Activated T-cell treated with anti-CD3 and anti-CD28 coated beads for 4 hours (primary cell): Measurements from ENCODE around the gene AP1G2.
"Not testable (repeated sequence)": the region's sequence is repeated elsewhere in the genome, so short reads cannot be mapped to it uniquely, and the experiment has no call there.

Experiments
- DNase-seq: peaks from one replicate; pipeline ENCODE4 v3.0.0-alpha.2; 2020

AP1G2 gene

DNA sequence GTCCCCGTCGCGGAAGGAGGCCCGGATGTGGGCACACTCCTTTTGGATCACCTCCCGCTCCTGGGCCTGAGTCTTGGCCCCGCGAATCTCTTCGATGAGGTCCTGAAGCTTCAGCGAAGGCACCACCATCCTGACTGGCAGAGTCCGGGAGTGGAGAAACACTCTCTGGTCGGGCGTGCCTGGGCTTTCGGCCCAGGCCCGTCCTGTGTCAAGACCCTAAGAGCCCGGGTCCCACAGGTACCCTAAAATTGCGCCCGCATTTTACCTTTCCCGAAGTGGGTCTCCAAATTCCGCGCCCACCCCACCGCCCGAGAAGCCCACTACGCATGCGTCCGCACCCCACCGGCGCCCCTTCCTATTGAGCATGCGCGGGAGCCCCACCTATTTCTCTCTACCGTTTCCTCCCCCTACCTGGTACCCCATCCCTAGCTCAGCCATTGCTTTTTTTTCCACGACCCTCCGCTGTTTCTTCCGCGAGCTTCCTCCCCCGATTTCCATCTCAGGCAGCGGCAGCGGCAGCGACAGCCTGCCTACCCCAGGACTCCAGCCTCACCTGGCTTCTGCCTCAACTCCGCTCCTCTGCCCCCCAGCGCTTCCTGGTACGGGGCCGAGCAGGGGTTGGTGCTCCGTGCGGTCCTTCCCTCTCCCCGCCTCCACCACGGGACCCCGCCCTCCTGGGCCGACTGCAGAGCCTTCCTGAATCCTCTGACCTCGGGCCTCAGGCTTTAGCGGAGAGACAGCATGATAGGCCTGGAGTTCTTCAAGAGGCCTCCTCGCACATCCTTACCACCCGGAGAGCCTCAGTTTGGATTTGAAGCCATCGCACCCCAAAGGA lies at the start of gene AP1G2:
Gene AP1G2 (minus strand): TSS at position 606 of the 835 bp plus-strand sequence. CDS start 477 bp downstream, at position 129.
- DNase-seq = peak; percentile 76

DNA sequence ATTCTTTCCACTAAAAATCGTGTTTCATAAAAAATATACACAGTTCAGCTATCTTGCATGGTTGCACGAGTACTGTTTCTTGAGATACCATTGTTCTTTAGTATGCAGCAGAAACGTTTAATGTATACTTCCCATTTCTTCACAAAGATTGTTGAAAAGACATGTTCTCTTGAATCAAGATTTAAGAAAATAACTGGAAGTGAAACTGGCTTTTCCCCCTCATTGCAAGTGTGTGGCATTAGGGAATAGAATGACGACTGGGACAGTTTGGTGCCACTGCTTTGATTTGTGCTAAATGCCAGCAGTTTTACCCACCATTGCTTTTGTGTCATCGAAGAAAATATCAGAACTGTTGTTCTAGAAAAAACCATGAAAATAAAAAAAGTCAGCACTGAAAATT lies 48.3 kb upstream of the AP1G2 start:
- DNase-seq = no peak

GRCh38 chr14:23614395-23614828 lies 46.8 kb upstream of the AP1G2 start:
- DNase-seq = no peak

DNA sequence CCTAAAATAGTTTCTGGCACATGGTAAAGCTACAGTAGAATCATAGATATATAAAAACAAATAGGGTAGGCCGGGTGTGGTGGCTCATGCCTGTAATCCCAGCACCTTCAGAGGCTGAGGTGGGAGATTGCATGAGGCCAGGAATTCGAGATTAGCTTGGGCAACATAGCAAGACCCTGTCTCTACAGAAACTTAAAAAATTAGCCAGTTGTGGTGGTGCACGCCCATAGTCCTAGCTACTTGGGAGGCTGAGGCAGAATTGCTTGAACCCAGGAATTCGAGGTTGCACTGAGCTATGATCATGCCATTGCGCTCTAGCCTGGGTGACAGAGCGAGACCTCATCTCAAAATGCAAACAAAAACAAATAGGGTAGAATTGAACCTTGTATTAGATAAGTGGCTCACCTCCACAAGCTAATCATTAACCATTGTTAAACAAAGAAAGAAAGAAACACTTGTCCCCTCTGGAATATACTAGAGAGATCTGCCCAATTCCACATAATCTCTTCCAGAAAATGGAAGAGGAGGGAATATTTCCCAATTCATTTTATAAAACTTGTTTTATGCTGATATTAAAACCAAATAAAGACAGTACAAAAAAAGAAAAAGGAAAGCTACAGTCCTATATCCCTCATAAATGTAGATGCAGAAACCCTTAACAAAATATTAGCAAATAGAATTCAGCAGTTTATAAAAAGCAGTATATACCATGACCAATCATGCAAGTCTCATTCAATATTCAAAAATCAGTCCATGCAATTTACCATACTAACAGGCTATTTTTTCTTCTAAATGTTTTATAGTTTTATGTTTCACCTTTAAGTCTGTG lies 45.9 kb upstream of the AP1G2 start:
- no peak for DNase-seq

- no peak for DNase-seq
These were observed 45.2 kb upstream of the AP1G2 start for GRCh38 chr14:23612802-23613201.

GRCh38 chr14:23612354-23612732 lies 44.8 kb upstream of the AP1G2 start:
- no peak for DNase-seq

DNA sequence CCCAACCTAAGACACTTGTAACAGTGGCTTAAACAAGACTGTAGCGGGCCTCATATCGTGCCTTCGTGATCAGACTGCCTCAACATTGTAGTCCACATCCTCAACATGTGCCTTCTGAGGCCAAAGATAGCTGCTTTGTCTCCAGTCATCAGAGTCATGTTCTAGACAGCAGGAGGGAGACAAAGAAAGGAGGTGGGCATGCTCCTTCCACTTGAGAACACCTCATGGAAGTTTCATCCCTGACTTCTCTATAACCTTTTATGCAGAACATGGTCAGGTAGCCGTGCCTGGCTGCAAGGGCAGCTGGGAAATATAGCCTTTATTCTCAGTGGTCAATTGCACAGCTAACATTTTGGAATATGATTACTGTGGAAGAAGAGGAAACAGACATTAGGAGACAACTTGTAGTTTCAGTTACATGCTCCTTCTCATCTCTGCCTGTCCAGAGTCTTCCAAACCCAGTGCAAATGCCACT lies 43.3 kb upstream of the AP1G2 start:
- no peak for DNase-seq

- DNase-seq = no peak
These were observed 42.7 kb upstream of the AP1G2 start for GRCh38 chr14:23610090-23610814.

GRCh38 chr14:23609411-23610089 lies 42.0 kb upstream of the AP1G2 start:
- DNase-seq = not testable (repeated sequence)

- DNase-seq = no peak
These were observed 41.4 kb upstream of the AP1G2 start for GRCh38 chr14:23609001-23609400.

DNA sequence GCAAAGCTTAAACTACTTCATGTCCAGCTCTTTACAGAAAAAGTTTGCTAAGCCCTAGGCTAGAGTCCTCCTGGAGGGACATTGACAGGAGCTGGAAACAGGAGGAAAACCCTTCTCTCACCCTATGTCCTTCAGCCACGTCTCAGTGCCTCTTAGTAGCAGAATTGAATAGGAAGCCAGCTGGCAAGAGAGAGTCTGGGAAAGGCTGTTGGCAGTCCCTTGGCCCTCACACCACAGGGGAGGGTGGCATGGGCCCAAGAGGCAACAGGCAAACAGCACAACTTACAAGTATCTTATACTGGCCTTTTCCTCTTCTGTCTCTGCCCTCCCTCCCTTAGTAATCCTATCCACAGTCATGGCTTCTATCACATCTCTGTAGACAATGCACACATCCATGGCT lies 40.9 kb upstream of the AP1G2 start:
- DNase-seq = no peak

DNA sequence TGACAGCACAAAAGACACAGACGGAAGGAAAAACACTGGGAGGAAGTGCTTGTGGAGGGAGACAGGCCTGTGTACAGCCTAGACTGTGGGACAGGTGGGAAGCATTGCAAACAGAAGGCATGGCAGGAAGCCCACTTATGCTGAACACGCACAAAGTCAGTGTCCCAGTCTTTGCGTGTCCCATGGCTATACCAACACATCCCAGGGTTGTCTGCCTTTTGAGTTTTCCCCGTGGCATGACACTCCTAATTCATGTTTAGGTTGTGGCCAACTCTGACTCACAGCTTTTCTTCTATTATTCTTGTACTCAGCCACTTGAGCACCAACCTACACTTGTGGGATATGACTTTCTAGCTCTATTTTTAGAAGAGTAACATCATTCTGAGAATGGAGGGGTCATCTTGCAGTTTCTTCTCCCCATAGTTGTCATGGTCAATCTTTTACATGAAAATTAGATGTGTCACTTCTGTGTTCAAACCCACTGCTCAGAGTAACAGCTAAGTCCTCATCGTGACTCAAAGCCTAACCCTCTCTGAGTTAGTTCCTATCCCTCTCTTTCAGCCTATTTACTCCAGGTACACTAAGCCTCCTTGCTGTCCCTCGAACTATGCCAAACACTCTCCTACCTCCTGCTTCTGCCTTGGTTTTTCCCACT lies 38.5 kb upstream of the AP1G2 start:
- no peak for DNase-seq

DNA sequence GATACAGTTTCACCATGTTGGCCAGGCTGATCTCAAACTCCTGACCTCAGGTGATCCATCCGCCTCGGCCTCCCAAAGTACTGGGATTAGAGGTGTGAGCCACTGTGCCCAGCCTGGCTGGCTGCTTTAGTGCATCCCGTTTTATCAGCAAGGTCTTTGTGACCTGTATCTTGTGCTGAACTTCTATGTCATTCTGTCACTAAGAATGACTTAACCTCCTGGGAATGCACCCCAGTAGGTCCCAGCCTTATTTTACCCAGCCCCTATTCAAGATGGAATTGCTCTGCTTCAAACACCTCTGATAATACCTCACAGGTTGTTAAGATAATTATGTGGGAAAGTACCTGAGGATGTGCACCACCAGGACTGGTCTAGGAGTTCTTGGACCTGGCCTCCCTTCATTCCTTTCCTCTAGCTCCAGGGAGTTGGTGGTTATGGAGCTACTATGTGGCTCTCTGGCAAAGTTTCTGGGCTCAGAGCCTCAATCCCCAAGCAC lies 37.1 kb upstream of the AP1G2 start:
- no peak for DNase-seq

- DNase-seq = no peak
These were observed 36.6 kb upstream of the AP1G2 start for GRCh38 chr14:23604148-23604547.

- DNase-seq = no peak
These were observed 35.5 kb upstream of the AP1G2 start for GRCh38 chr14:23603103-23603502.

GRCh38 chr14:23602181-23603095 lies 34.8 kb upstream of the AP1G2 start:
- DNase-seq = no peak

GRCh38 chr14:23601845-23602180 lies 34.2 kb upstream of the AP1G2 start:
- DNase-seq = no peak

DNA sequence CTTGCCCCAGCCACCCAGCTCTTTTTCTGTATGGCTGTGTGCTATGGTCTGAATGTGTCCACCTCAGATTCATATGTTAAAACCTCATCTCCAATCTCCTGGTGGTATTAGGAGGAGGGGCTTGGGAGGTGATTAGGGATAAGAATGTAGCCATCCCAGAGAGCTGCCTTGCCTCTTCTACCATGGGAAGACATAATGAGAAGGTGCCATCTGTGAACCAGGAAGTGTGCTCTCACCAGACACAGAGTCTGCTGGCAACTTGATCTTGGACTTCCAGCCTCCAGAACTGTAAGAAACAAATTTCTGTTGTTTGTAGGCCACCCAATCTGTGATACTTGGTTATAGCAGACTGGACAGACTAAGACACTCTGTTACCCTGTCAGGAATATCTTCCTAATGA lies 33.8 kb upstream of the AP1G2 start:
- no peak for DNase-seq

DNA sequence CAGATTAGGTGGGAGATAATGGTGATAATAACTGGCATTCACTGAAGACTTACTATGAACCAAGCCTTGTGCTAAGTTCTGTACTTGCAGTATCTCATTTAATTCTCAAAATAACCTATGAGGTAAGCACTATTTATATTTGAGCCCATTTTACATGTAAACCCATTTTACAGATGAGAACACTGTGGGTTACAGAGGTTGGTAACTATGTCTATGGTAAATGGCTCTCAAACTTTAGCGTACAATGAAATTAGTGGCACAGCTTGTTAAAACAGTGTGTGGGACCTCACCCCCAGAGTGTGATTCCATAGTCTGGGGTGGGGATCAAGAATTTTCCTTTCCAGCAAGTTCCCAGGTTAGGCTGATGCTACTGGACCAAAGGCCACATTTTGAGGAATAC lies 33.2 kb upstream of the AP1G2 start:
- DNase-seq = no peak

DNA sequence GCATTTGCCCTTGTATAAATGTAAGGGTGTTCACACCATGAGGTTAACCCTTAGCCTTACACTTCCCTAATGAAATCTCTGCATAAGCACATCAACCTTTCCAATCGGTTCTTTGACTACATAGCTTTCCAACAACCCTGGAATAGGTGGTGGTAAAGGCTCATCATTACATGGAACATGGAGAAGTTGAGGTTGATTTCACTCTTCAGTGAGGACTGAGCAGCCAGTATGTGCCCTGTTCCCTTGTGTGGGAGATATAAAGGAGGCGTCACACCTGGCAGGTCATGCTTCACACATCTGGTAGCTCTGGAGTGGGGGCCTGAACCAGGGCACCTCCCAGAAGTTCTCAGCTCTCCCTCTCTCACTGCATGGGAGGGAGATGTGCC lies 32.7 kb upstream of the AP1G2 start:
- no peak for DNase-seq

DNA sequence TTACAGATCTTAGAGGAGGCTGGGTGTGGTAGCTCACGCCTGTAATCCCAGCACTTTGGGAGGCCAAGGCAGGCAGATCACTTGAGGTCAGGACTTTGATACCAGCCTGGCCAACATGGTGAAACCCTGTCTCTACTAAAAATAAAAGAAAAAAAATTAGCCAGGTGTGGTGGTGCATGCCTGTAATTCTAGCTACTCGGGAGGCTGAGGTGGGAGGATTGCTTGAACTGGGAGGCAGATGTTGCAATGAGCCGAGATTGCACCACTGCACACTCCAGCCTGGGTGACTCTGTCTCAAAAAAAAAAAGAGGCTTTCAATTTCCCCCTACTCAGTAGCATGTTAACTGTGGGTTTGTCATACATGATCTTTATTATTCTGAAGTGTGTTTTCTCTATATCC lies 26.6 kb upstream of the AP1G2 start:
- DNase-seq = not testable (repeated sequence)
